ENCODE measurements around the gene PPM1E. TPM values are rescaled to one million over a fixed set of nuclear protein-coding genes. Genes with fewer than 3 reads are reported as not detected.
"Not testable (repeated sequence)": the region's sequence is repeated elsewhere in the genome, so short reads cannot be mapped to it uniquely, and the experiment has no call there.

Gene PPM1E
- total RNA-seq = under 0.01 TPM

DNA sequence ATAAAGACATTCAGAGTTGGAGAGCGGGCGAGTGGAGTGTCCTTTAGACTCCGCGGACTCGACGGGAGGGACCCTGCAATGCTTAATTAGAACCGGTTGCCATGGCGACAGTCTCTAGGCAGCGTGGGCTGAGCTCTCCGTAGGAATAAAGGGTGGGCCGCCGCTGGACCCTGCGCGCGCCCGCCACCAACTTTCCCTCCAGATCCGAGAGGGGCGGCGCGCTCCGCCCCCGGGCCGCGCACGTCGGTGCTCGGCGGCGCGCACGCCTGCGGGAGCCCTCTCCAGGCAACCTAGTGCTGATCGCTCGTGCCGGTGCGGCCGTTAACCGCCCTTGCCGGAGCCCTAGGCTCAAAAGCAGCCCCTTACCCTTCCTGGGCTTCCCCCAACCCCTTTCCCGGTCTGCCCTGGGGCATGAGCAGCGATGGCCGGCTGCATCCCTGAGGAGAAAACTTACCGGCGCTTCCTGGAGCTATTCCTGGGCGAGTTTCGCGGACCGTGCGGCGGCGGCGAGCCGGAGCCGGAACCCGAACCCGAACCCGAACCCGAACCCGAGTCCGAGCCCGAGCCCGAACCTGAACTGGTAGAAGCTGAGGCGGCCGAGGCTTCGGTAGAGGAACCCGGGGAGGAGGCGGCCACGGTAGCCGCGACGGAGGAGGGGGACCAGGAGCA, at the start of gene PPM1E:
Gene PPM1E (plus strand): TSS at position 278 of the 669 bp plus-strand sequence.
- peak in 2 of 3 donors; percentile 56 to 63 for DNase-seq (ENCODE audit: low read depth in 2 of 3, low spot score in 2 of 3)

- DNase-seq (ENCODE audit: low read depth in 2 of 3, low spot score in 2 of 3) = no peak
Measured at GRCh38 chr17:58706351-58707140, 49.1 kb upstream of the PPM1E start.

- DNase-seq (ENCODE audit: low read depth in 2 of 3, low spot score in 2 of 3) = peak; percentile 22 to 78 (median 46)
Measured at GRCh38 chr17:58710948-58711552, 44.6 kb upstream of the PPM1E start.

DNA sequence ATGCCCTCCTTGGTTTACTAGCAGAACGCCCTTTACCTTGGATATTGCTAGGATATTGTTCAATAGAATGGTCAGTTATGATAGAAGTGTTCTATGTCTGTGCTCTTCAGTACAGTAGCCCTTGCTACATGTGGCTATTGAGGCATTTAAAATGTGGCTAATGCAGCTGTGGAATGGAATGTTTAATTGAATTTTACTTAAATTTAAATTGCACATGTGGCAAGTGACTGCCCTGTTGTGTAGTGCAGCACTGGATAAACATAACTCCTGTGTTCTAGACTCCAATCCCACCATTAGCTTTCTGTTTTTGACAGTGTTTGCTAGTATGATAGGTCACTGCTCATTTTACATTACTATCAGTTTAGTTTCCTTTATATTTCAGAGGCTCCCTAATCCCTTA, 33.4 kb upstream of the PPM1E start:
- DNase-seq (ENCODE audit: low read depth in 2 of 3, low spot score in 2 of 3) = no peak

- DNase-seq (ENCODE audit: low read depth in 2 of 3, low spot score in 2 of 3) = no peak
Measured at GRCh38 chr17:58722696-58723095, 33.0 kb upstream of the PPM1E start.

DNA sequence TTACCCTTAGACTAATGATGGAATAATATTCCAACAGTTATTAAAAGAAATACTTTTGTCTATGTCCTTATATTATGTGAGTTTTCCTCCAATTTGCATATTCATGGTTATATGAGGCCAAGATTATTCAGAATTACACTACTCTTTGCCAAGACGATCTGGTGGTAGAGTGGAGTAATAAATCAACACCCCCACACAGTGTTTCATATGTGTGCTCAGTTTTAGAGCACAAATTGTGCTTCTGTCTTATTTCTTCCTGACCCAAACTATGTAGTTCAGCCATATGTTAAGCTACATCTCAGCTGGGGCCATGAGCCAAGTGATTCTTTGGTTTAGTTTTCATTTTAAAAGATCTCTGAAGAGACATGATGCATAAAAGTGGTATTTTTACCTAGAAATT, 26.9 kb upstream of the PPM1E start:
- no peak for DNase-seq (ENCODE audit: low read depth in 2 of 3, low spot score in 2 of 3)

DNA sequence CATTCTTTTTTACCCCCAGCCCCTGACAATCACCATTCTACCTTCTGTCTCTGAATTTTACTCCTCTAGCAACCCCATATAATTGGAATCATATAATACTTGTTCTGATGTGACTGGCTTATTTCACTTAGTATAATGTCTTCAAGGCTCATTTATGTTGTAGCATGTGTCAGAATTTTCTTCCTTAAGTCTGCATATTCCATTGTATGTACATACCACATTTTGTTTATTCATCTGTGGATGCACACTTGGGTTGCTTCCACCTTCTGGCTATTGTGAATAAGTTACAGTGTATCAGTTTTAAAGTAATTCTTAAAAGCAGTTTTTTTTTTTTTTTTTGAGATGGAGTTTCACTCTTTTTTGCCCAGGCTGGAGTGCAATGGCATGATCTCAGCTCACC, 24.7 kb upstream of the PPM1E start:
- DNase-seq (ENCODE audit: low read depth in 2 of 3, low spot score in 2 of 3) = no peak

- no peak for DNase-seq (ENCODE audit: low read depth in 2 of 3, low spot score in 2 of 3)
Measured at GRCh38 chr17:58734040-58734439, 21.6 kb upstream of the PPM1E start.

GRCh38 chr17:58734811-58735210, 20.8 kb upstream of the PPM1E start:
- DNase-seq (ENCODE audit: low read depth in 2 of 3, low spot score in 2 of 3) = no peak

DNA sequence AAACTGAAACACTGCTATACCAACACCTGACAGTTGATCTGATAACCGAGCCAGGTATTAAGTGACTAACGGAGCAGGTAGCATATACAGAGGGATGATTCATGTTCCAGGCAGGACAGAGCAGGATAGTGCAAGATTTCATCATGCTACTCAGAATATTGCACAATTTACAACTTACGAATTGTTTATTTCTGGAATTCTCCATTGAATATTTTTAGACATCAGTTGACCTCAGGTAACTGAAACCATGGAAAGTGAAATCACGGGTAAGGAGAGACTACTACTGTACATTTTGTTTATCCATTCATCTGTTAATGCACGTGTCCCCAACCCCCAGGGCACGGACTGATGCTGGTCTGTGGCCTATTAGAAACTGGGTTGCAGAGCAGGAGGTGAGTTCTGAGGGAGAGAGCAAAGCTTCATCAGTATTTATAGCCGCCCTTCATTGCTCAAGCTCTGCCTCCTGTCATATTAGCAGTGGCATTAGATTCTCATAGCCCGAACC, 14.5 kb upstream of the PPM1E start:
- no peak for DNase-seq (ENCODE audit: low read depth in 2 of 3, low spot score in 2 of 3)

DNA sequence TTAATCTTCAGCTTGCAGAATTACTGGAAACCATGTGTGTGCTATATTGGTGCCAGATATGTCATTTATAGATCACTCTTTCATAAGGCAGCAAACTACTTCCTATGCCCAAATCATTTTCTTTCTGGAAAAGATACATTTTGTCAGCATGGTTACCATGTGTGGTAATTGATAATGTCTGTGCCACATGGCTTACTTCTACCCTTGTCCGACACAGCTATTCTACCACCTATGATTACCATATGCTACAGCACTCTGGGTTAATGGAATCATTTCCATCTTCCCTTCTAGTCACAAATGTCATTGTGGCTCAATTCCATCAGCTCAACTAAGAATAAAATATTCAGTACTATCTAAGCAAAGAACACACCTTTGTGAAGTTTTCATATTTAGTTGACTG, 8.0 kb upstream of the PPM1E start:
- no peak for DNase-seq (ENCODE audit: low read depth in 2 of 3, low spot score in 2 of 3)

- not testable (repeated sequence) for DNase-seq (ENCODE audit: low read depth in 2 of 3, low spot score in 2 of 3)
Measured at GRCh38 chr17:58749627-58750026, 6.0 kb upstream of the PPM1E start.

- DNase-seq (ENCODE audit: low read depth in 2 of 3, low spot score in 2 of 3) = no peak
Measured at GRCh38 chr17:58753026-58753425, 2.6 kb upstream of the PPM1E start.

DNA sequence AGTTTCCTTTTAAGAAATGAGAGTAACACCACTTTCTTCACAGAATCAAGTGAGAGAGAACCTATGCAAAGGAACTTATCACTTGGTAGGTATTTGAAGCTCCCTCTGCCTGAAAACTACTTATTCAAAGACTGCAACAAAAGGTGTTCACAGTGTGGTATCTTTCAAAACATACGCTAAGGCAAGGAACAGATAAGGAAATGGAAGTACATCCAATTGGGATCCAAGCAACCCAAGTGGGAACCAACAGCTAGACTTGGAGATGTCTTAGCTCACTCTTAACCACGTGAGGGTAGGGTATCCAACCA, 431 bp upstream of the PPM1E start:
- DNase-seq (ENCODE audit: low read depth in 2 of 3, low spot score in 2 of 3) = no peak

DNA sequence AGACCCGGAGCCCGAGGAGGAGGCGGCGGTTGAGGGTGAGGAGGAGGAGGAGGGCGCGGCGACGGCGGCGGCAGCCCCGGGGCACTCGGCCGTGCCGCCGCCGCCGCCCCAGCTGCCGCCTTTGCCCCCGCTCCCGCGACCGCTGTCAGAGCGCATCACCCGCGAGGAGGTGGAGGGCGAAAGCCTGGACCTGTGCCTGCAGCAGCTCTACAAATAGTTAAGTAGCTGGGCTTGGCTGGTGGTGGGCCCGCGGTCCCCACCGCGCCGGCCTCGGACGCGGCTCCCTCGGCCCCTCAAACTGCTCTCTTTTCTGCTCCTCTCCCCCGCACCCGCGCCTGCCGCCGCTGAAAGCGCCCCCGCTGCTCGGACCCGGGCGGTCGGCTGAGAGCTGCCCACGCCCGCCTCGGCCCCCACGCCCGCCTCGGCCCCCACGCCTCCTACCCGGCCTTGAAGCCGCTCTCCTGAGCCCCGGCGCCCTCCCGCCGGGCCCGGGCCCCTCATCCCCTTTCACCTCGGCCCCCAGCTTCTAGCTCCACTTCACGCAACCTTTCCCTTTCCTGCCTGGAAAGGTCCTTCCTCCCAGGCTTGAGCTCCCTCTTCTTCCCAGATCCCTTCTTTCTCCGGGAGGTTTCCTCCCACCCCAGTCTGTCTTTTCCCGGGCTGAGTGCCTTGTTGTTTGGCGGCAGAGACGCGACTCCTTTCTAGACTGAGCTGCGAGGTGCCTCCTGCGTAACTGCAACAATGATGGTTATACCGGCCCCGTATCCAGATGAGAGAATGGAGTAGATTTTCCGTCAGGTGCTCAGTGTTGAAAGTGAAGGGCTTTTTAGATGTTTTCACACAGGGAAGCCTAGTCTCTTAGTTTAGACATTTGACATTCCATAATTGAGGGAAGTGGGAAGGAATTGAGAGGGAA, 850 bp downstream of the PPM1E start:
- peak in 1 of 3 donors; percentile 20 for DNase-seq (ENCODE audit: low read depth in 2 of 3, low spot score in 2 of 3)

DNA sequence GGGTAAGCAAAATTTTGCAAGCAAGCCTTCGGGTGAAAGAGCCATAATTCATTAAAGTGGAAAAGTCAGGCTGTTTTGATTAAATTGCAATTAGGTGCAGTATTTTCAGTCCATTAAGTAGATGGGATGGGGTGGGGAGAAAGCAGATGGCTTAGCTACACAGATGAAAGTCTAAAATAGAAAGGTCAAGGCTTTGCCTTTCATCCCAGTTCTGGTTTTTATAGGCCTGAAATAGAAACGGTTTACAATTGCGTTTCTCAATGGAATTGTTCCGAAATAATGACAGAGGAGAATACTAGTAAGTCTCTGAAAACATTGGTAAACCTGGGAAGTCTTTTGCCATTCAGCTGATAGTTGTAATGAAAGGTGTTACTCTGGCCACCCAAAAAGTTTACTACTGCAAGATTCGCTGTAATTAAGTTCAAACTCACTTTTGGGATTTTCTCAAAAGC, 1.5 kb downstream of the PPM1E start:
- no peak for DNase-seq (ENCODE audit: low read depth in 2 of 3, low spot score in 2 of 3)

DNA sequence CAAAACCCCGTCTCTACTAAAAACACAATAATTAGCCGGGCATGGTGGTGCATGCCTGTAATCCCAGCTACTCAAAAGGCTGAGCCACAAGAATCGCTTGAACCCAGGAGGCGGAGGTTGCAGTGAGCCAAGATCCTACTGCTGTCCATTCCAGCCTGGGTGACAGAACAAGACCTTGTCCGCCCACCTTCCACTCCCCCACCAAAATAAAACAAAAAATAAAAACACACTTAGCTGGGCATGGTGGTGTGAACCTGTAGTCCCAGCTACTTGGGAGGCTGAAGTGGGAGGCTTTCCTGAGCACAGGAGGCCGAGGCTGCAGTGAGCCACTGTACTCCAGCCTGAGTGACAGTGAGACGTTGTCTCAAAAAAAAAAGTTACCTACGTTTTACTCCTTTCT, 3.2 kb downstream of the PPM1E start:
- DNase-seq (ENCODE audit: low read depth in 2 of 3, low spot score in 2 of 3) = no peak

GRCh38 chr17:58759522-58759921, 3.9 kb downstream of the PPM1E start:
- DNase-seq (ENCODE audit: low read depth in 2 of 3, low spot score in 2 of 3) = no peak

GRCh38 chr17:58760248-58760647, 4.6 kb downstream of the PPM1E start:
- DNase-seq (ENCODE audit: low read depth in 2 of 3, low spot score in 2 of 3) = no peak

DNA sequence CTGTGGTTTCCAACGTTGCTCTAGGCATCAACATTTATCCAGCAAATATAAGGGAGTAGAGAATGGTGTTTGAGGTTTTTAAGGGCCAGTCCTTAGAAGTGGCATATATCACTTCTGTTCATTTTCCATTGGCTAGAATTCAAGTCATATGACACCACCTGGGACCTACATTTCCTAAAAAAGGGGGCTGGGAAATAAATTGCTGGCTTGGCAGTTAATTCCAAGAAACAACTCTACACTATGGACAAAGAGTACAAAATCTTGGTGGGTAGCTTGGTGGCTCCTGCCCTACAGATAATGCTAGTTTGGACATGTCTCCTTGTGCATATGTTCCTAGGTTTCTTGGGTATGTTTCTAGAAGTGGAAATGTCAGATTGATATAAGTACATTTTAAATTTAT, 7.6 kb downstream of the PPM1E start:
- no peak for DNase-seq (ENCODE audit: low read depth in 2 of 3, low spot score in 2 of 3)

DNA sequence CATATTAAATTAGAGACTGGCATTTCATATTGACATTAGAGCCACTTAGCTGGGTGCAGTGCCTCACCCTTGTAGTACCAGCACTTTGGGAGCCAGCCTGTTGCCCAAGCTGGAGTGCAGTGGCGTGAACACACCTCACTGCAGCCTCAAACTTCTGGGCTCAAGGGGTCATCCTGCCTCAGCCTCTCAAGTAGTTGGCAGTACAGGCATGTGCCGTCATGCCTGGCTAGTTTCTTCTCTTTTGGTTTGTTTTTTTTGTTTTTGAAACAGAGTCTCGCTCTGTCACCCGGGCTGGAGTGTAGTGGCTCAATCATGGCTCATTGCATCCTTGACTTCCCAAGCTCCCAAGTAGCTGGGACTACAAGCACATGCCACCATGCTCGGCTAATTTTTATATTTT, 8.7 kb downstream of the PPM1E start:
- DNase-seq (ENCODE audit: low read depth in 2 of 3, low spot score in 2 of 3) = no peak

All from hematopoietic multipotent progenitor cell (in vitro differentiated cells).